GM23338 (cell line): ENCODE results near the gene RBM43.

Experiments
- CREB1 ChIP-seq: fragments of 250-450 bp; sonication (Bioruptor Pico); IDR thresholded peaks from 2 replicates; pipeline ENCODE4 v1.5.0; 2020; ENCODE audit warnings: low read depth, mild to moderate bottlenecking, moderate library complexity
- EZH2 ChIP-seq: fragments of 200-600 bp; sonication (generic); IDR thresholded peaks from one replicate; pipeline ENCODE4 v1.8.0; 2017; ENCODE audit warnings: antibody characterized with exemption, mild to moderate bottlenecking, low read depth; ENCODE audit not compliant: unreplicated experiment
- POLR2AphosphoS5 ChIP-seq: IDR thresholded peaks from 2 replicates; pipeline ENCODE4 v1.6.1; 2016; ENCODE audit warnings: antibody characterized with exemption, low read depth
- TF ChIP-seq, protein P1 (sequence below), 2 experiments: fragments of 200-600 bp in 1 of 2; sonication (generic) in 1 of 2; conservative IDR thresholded peaks; 2 replicates each; pipeline versions ENCODE4 v1.5.1 to v1.6.1; 2016 to 2017; ENCODE audit warnings: antibody characterized with exemption in 2 of 2, low read depth in 2 of 2, mild to moderate bottlenecking in 2 of 2, moderate library complexity in 1 of 2

DNA sequence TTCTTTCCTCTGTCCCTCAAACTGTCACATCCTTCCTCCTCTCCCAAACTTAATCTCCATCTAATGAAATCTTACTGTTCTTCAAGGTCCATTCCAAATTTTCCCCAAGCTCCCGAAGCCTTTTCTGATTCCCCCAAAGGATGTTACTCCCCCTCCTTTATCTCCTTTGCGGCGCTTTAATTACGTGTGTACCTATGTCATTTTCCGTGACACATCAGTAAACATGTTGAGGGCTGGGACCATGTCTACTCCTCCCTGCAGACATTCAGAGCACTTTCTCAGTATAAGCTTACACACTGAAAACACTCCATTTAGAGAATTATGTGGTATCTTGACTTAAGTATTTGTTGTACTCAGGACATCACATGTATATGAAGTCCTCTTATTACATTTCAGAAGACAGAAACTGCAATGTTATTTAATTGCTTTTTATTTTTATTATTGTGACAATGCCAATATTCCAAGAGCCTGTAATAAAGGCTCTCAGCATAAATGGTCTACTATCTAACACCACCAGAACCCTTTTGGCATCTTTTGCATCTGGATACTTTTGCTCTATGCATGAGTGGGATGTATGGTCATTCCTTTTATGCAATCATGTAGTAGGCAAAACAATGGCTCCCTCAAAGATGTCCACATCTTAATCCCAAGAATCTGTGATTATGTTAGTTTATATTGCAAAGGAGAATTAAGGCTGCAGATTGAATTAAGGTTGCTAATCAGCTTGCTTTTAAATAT, 26.0 kb upstream of the RBM43 start:
- TF ChIP-seq, protein P1, sequence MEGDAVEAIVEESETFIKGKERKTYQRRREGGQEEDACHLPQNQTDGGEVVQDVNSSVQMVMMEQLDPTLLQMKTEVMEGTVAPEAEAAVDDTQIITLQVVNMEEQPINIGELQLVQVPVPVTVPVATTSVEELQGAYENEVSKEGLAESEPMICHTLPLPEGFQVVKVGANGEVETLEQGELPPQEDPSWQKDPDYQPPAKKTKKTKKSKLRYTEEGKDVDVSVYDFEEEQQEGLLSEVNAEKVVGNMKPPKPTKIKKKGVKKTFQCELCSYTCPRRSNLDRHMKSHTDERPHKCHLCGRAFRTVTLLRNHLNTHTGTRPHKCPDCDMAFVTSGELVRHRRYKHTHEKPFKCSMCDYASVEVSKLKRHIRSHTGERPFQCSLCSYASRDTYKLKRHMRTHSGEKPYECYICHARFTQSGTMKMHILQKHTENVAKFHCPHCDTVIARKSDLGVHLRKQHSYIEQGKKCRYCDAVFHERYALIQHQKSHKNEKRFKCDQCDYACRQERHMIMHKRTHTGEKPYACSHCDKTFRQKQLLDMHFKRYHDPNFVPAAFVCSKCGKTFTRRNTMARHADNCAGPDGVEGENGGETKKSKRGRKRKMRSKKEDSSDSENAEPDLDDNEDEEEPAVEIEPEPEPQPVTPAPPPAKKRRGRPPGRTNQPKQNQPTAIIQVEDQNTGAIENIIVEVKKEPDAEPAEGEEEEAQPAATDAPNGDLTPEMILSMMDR (conservative IDR thresholded peaks at IDR 0.05; ENCODE audit: low read depth in 2 of 2), result no peak
- no peak for TF ChIP-seq POLR2AphosphoS5
- TF ChIP-seq CREB1 (CRISPR knock-in tag), result no peak
- TF ChIP-seq EZH2, result no peak
